Mesothelial cell of epicardium (in vitro differentiated cells): Measurements from ENCODE around the gene LRP2BP. TPM values are rescaled to one million over a fixed set of nuclear protein-coding genes. Genes with fewer than 3 reads are reported as not detected.

ENCODE experiments used
- DNase-seq, 2 experiments: peaks; one replicate each; pipeline ENCODE4 v3.0.0; 2021; ENCODE audit warnings: low spot score in 2 of 2; ENCODE audit not compliant: unreplicated experiment in 2 of 2
- H3K27ac Mint-ChIP-seq: 2 replicates; pipeline ENCODE4 v1.8.0; 2021; ENCODE audit warnings: mixed read lengths
- H3K27me3 Mint-ChIP-seq: 2 replicates; pipeline ENCODE4 v1.8.0; 2021; ENCODE audit warnings: low read depth, mixed read lengths
- H3K36me3 Mint-ChIP-seq: 2 replicates; pipeline ENCODE4 v1.8.0; 2021; ENCODE audit warnings: mixed read lengths
- H3K4me1 Mint-ChIP-seq: 2 replicates; pipeline ENCODE4 v1.8.0; 2021; ENCODE audit warnings: mixed read lengths
- H3K4me3 Mint-ChIP-seq: 2 replicates; pipeline ENCODE4 v1.8.0; 2021; ENCODE audit warnings: mild to moderate bottlenecking, moderate library complexity, mixed read lengths
- H3K9me3 Mint-ChIP-seq: 2 replicates; pipeline ENCODE4 v1.8.0; 2021; ENCODE audit warnings: mixed read lengths
- CTCF ChIP-seq: fragments of 200-600 bp; sonication (generic); IDR thresholded peaks from one replicate; pipeline ENCODE4 v1.5.0; 2021; ENCODE audit warnings: antibody characterized with exemption; ENCODE audit not compliant: unreplicated experiment
- total RNA-seq: library from RNA; stranded (reverse); gene quantifications from 3 replicates; pipeline ENCODE4 v1.2.1, GENCODE V29; 2021

Gene LRP2BP
- total RNA-seq, 1 donor from 2014 or later: 1.6 TPM

GRCh38 chr4:185381288-185382196 is 14.2 kb downstream of the LRP2BP start:
- no peak for TF ChIP-seq CTCF
- H3K4me1 Mint-ChIP-seq: peaks cover 11% of the 10 kb centered on the region
- no peak overlapping the region for H3K27ac Mint-ChIP-seq
- peaks cover 7% of the 10 kb centered on the region for H3K36me3 Mint-ChIP-seq
- H3K4me3 Mint-ChIP-seq: no peak overlapping the region
- no peak for DNase-seq
- peaks cover 26% of the 10 kb centered on the region for H3K9me3 Mint-ChIP-seq
- no peaks in the 10 kb centered on the region for H3K27me3 Mint-ChIP-seq

- Mint-ChIP-seq H3K27me3 (no peaks in the 10 kb centered on the region), H3K36me3 (peaks cover 7% of the 10 kb centered on the region), H3K9me3 (peaks cover 26% of the 10 kb centered on the region), H3K4me1 (peaks cover 6% of the 10 kb centered on the region), H3K27ac (no peak overlapping the region), H3K4me3 (no peak overlapping the region)
- no peak for TF ChIP-seq CTCF
- no peak for DNase-seq
Measured at GRCh38 chr4:185380320-185380719, 15.4 kb downstream of the LRP2BP start.

GRCh38 chr4:185379326-185380295 is 16.1 kb downstream of the LRP2BP start:
- Mint-ChIP-seq H3K4me3 (no peak overlapping the region), H3K4me1 (no peaks in the 10 kb centered on the region), H3K27me3 (no peaks in the 10 kb centered on the region), H3K36me3 (peaks cover 7% of the 10 kb centered on the region), H3K27ac (no peak overlapping the region), H3K9me3 (peaks cover 26% of the 10 kb centered on the region)
- no peak for TF ChIP-seq CTCF
- no peak for DNase-seq

- Mint-ChIP-seq H3K4me3 (no peak overlapping the region), H3K4me1 (no peaks in the 10 kb centered on the region), H3K27ac (no peak overlapping the region), H3K27me3 (no peaks in the 10 kb centered on the region), H3K9me3 (peaks cover 26% of the 10 kb centered on the region), H3K36me3 (peaks cover 7% of the 10 kb centered on the region)
- TF ChIP-seq CTCF: no peak
- DNase-seq: no peak
Measured at GRCh38 chr4:185378264-185378663, 17.5 kb downstream of the LRP2BP start.

GRCh38 chr4:185374573-185374972 is 21.2 kb downstream of the LRP2BP start:
- Mint-ChIP-seq H3K36me3 (no peaks in the 10 kb centered on the region), H3K4me3 (no peak overlapping the region), H3K27me3 (no peaks in the 10 kb centered on the region), H3K9me3 (no peaks in the 10 kb centered on the region), H3K4me1 (no peaks in the 10 kb centered on the region), H3K27ac (no peak overlapping the region)
- DNase-seq: no peak
- TF ChIP-seq CTCF: no peak
